ENCODE results near the gene OBSCN.
"Not testable (repeated sequence)": the region's sequence is repeated elsewhere in the genome, so short reads cannot be mapped to it uniquely, and the experiment has no call there.

Gene OBSCN

DNA sequence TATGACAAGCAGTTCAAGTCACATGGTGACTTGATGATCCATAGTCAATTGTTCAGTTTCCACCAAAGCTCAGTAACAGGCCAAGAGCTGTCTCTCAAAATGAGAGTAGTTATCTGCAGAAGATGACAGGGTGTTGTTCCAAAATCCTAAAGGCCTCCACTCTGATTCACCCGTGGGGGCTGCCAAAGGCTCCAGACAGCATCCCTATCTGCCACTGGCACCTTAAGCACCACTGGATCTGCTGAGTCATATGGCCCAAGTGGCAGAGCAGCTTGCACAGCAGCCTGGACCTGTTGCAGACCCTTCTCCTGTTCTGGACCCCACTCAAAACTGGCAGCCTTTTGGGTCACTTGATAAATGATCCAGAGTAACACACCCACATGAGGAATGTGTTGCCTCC, 44.6 kb downstream of the OBSCN start:
- DNase-seq (ENCODE audit: low spot score); FAIRE-seq: not testable (repeated sequence)

DNA sequence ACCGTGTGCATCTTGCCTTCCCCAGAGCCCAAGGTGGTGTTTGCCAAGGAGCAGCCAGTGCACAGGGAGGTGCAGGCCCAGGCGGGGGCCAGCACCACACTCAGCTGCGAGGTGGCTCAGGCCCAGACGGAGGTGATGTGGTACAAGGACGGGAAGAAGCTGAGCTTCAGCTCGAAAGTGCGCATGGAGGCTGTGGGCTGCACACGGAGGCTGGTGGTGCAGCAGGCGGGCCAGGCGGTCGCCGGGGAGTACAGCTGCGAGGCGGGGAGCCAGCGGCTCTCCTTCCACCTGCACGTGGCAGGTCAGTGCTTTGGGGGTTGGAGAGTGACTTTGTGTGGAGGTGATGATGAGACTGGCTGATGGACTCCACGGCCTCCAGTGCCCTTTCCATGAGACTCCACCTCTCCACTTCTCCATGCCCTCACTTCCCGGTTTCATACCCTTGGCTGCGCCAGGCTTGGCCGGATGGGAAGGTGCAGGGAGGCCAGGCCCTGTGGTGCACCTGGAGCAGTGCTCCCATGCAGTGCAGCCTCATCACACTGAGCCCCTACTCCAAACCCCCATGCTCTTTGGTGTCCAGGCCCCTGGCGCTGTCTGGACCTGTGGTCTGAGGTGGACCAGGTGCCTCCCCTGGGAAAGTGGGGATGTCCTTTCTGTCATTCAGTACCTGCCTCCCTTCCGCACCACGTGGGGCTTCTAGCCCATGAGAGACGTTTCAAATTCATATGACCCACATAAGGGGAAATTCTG, 49.0 kb downstream of the OBSCN start:
- DNase-seq (ENCODE audit: low spot score) = no peak

DNA sequence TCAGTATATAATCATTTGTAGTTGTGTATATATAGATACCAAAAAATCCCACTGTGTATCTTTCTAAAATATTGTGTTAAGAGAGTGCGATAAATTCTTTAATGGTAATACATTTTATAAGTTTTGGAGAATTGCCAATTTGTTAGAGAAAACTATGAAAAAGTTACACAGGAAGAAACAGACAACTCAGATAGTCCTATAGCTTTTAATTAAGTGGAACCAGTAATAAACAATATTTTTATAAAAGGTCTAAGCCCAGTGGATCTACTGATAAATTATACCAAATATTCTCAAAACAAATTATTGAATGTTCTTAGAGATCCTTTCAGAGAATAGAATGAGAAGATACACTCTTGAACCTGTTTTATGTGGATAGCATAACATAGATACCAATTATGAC, 50.6 kb downstream of the OBSCN start:
- FAIRE-seq (no peak), DNase-seq (ENCODE audit: low spot score) (no peak)

More for the DNA sequence above, 49.0 kb downstream of the OBSCN start:
- no peak for FAIRE-seq

DNA sequence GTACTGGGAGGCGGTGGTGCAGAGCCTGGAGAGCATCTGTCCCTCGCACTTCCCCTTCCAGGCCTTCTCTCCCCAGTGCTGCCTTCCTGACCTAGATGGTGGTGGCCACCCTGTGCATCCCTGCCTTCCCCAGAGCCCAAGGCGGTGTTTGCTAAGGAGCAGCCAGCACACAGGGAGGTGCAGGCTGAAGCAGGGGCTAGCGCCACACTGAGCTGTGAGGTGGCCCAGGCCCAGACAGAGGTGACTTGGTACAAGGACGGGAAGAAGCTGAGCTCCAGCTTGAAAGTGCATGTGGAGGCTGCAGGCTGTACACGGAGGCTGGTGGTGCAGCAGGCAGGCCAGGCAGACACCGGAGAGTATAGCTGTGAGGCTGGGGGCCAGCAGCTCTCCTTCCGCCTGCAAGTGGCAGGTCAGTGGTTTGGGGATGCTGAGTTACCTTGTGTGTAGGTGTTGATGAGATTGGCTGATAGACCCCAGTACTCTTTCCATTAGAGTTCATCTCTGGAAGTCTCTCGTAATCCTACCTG, 51.6 kb downstream of the OBSCN start:
- FAIRE-seq = no peak
- no peak for DNase-seq (ENCODE audit: low spot score)

GRCh38 chr1:228259951-228260350, 52.1 kb downstream of the OBSCN start:
- no peak for FAIRE-seq

DNA sequence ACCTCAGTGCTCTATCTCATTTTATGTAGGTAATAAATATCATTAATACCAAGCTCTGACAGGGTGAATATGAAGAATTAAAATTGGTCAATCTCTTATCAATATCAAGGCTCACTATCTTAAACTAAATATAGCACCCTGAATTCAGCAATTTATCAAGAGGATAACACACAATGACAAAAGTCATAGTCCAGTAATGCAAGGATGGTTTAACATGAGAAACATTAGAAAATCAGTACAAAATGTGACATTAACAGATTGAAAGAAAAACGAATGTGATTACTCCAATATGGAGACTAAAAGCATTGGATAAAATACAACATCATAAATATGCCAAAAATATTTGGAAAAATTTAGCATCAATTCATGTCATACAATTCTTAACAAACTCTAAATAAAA, 53.9 kb downstream of the OBSCN start:
- FAIRE-seq = no peak
- DNase-seq (ENCODE audit: low spot score) = no peak

More at GRCh38 chr1:228259951-228260350, 52.1 kb downstream of the OBSCN start:
- DNase-seq (ENCODE audit: low spot score) = no peak

- FAIRE-seq (no peak), DNase-seq (ENCODE audit: low spot score) (no peak)
Measured at GRCh38 chr1:228262475-228262874, 54.6 kb downstream of the OBSCN start.

- DNase-seq (ENCODE audit: low spot score) = no peak
- no peak for FAIRE-seq
Measured at GRCh38 chr1:228263636-228264035, 55.8 kb downstream of the OBSCN start.

GRCh38 chr1:228264090-228264829, 56.4 kb downstream of the OBSCN start:
- no peak for DNase-seq (ENCODE audit: low spot score)
- no peak for FAIRE-seq

GRCh38 chr1:228265167-228265566, 57.3 kb downstream of the OBSCN start:
- DNase-seq (ENCODE audit: low spot score) = no peak
- no peak for FAIRE-seq

GRCh38 chr1:228267962-228268880, 60.4 kb downstream of the OBSCN start:
- DNase-seq (ENCODE audit: low spot score) = no peak
- FAIRE-seq = no peak

- DNase-seq (ENCODE audit: low spot score) (no peak), FAIRE-seq (no peak)
Measured at GRCh38 chr1:228268881-228269265, 61.0 kb downstream of the OBSCN start.

- FAIRE-seq; DNase-seq (ENCODE audit: low spot score): not testable (repeated sequence)
Measured at GRCh38 chr1:228269431-228269830, 61.6 kb downstream of the OBSCN start.

GRCh38 chr1:228270032-228270431, 62.2 kb downstream of the OBSCN start:
- FAIRE-seq = no peak
- no peak for DNase-seq (ENCODE audit: low spot score)

DNA sequence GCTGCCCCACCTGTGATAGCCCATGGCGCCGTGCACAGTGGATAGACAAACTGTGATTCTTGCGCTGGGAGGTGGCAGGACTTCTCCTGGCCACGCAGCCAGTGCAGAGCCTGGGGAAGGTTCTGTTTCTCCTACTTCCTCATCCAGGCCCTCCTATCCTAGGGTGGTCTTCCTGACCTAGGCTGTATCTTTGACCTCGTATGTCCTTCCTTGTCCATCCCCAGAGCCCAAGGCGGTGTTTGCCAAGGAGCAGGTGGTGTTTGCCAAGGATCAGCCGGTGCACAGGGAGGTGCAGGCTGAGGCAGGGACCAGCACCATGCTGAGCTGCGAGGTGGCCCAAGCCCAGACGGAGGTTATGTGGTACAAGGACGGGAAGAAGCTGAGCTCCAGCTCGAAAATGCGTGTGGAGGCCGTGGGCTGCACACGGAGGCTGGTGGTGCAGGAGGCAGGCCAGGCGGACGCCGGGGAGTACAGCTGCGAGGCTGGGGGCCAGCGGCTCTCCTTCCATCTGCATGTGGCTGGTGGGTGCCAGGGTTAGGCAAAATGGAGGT, 63.9 kb downstream of the OBSCN start:
- no peak for FAIRE-seq
- no peak for DNase-seq (ENCODE audit: low spot score)

- FAIRE-seq = no peak
- DNase-seq (ENCODE audit: low spot score) = no peak
Measured at GRCh38 chr1:228272331-228272791, 64.5 kb downstream of the OBSCN start.

- FAIRE-seq = no peak
- no peak for DNase-seq (ENCODE audit: low spot score)
Measured at GRCh38 chr1:228272831-228273571, 65.2 kb downstream of the OBSCN start.

GRCh38 chr1:228273720-228274451, 66.0 kb downstream of the OBSCN start:
- FAIRE-seq = no peak
- no peak for DNase-seq (ENCODE audit: low spot score)

- no peak for FAIRE-seq
Measured at GRCh38 chr1:228274452-228275178, 66.8 kb downstream of the OBSCN start.

More at GRCh38 chr1:228274452-228275178, 66.8 kb downstream of the OBSCN start:
- no peak for DNase-seq (ENCODE audit: low spot score)

All from urothelium cell line (cell line).